CD4-positive, alpha-beta T cell treated with Interleukin-4 for 1 hour (primary cell): Measurements from ENCODE around the gene KRTAP6-1.

Experiments
- DNase-seq, 2 donors: peaks; one replicate each; pipeline ENCODE4 v3.0.0-alpha.2; 2020 to 2022

Gene KRTAP6-1

GRCh38 chr21:30567617-30568016 lies 46.1 kb downstream of the KRTAP6-1 start:
- no peak for DNase-seq

- no peak for DNase-seq
These were observed 50.1 kb downstream of the KRTAP6-1 start for GRCh38 chr21:30563630-30564029.
